Ishikawa (cell line): ENCODE measurements around the gene PBX1.

Experiments
- CEBPB ChIP-seq: IDR thresholded peaks from 2 replicates; pipeline ENCODE4 v1.6.1; 2012
- YY1 ChIP-seq: IDR thresholded peaks from 2 replicates; pipeline ENCODE4 v1.6.1; 2012; ENCODE audit warnings: low read depth

- TF ChIP-seq CEBPB, result no peak
- no peak for TF ChIP-seq YY1
These were observed 45.6 kb downstream of the PBX1 start for GRCh38 chr1:164604541-164604940.
